ENCODE measurements around the gene CTU2.

CTU2 gene

GRCh38 chr16:88738151-88739084, 32.1 kb downstream of the CTU2 start:
- Mint-ChIP-seq H3K27me3 (ENCODE audit: low read depth, poor library complexity) (no peaks in the 10 kb centered on the region), H3K4me3 (no peak overlapping the region), H3K4me1 (peaks cover 7% of the 10 kb centered on the region), H3K27ac (no peak overlapping the region), H3K36me3 (ENCODE audit: low read depth) (no peaks in the 10 kb centered on the region), H3K9me3 (no peaks in the 10 kb centered on the region)
- DNase-seq, result peak; percentile 62
- no peak for TF ChIP-seq CTCF (IDR thresholded peaks at IDR 0.05)

GRCh38 chr16:88739139-88739976, 33.1 kb downstream of the CTU2 start:
- H3K36me3 Mint-ChIP-seq (ENCODE audit: low read depth), result no peaks in the 10 kb centered on the region
- H3K9me3 Mint-ChIP-seq, result no peaks in the 10 kb centered on the region
- H3K4me1 Mint-ChIP-seq, result peaks cover 11% of the 10 kb centered on the region
- no peaks in the 10 kb centered on the region for H3K27me3 Mint-ChIP-seq (ENCODE audit: low read depth, poor library complexity)
- TF ChIP-seq CTCF (IDR thresholded peaks at IDR 0.05), result no peak
- H3K27ac Mint-ChIP-seq, result no peak overlapping the region
- H3K4me3 Mint-ChIP-seq, result no peak overlapping the region
- no peak for DNase-seq

DNA sequence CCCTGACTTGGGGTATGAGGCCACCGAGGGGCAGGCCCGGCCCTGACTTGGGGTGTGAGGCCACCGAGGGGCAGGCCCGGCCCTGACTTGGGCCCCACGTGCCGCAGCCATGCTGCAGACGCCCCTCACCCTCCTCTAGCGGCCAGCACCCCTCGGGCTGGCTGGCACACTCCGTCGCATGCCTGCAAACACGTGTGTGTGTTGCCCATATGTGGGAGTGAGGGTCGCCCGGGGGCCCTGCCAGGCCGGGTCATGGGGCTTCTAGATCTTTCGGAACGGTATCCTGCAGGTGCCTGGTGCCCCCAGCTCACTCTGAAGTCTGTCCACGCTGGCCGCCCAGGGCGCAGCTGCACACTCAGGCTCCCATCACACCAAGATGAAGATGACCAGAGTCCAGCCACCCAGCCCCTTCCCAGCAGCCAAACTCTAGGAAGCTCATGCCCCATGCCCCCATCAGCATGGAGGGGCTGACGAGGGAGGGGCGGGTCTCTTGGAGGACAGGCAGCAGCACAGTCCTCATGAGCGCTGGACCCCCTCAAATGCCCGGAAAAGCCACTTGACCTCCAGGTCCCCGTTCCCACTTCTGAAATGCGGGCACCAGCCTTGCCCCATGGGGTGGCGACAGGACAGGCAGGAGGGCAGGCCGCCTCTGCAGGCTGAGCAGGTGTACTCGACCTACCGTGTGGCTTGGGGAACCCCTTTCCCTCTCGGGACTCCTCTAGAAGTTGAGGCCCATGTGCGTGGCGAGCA, 33.8 kb downstream of the CTU2 start:
- TF ChIP-seq CTCF (IDR thresholded peaks at IDR 0.05), result no peak
- peaks cover 11% of the 10 kb centered on the region for H3K4me1 Mint-ChIP-seq
- H3K36me3 Mint-ChIP-seq (ENCODE audit: low read depth), result no peaks in the 10 kb centered on the region
- no peaks in the 10 kb centered on the region for H3K27me3 Mint-ChIP-seq (ENCODE audit: low read depth, poor library complexity)
- no peak overlapping the region for H3K27ac Mint-ChIP-seq
- DNase-seq, result no peak
- H3K9me3 Mint-ChIP-seq, result no peaks in the 10 kb centered on the region
- no peak overlapping the region for H3K4me3 Mint-ChIP-seq

GRCh38 chr16:88740727-88741055, 34.4 kb downstream of the CTU2 start:
- Mint-ChIP-seq H3K36me3 (ENCODE audit: low read depth) (no peaks in the 10 kb centered on the region), H3K4me3 (no peak overlapping the region), H3K27me3 (ENCODE audit: low read depth, poor library complexity) (no peaks in the 10 kb centered on the region), H3K4me1 (peaks cover 11% of the 10 kb centered on the region), H3K27ac (no peak overlapping the region), H3K9me3 (no peaks in the 10 kb centered on the region)
- no peak for DNase-seq
- no peak for TF ChIP-seq CTCF (IDR thresholded peaks at IDR 0.05)

- no peak for DNase-seq
- no peak for TF ChIP-seq CTCF (IDR thresholded peaks at IDR 0.05)
- no peaks in the 10 kb centered on the region for H3K36me3 Mint-ChIP-seq (ENCODE audit: low read depth)
- H3K27me3 Mint-ChIP-seq (ENCODE audit: low read depth, poor library complexity), result no peaks in the 10 kb centered on the region
- H3K27ac Mint-ChIP-seq, result no peak overlapping the region
- H3K9me3 Mint-ChIP-seq, result no peaks in the 10 kb centered on the region
- no peak overlapping the region for H3K4me3 Mint-ChIP-seq
- H3K4me1 Mint-ChIP-seq, result peaks cover 11% of the 10 kb centered on the region
Observed at GRCh38 chr16:88741368-88741767, 35.1 kb downstream of the CTU2 start.
